Neural cell (in vitro differentiated cells): Measurements from ENCODE around the gene C6orf136.
"Not testable (repeated sequence)": the region's sequence is repeated elsewhere in the genome, so short reads cannot be mapped to it uniquely, and the experiment has no call there.

Source experiments
- EP300 ChIP-seq: fragments of 450-650 bp; conservative IDR thresholded peaks from 2 replicates; pipeline ENCODE4 v1.6.1; 2014; ENCODE audit warnings: antibody characterized with exemption, mild to moderate bottlenecking, moderate library complexity; ENCODE audit not compliant: poor library complexity, severe bottlenecking
- POLR2AphosphoS5 ChIP-seq: IDR thresholded peaks from 2 replicates; pipeline ENCODE4 v1.6.1; 2012
- TF ChIP-seq, protein P1 (sequence below): fragments of 450-650 bp; IDR thresholded peaks from 2 replicates; pipeline ENCODE4 v1.5.1; 2014; ENCODE audit warnings: antibody characterized with exemption, mild to moderate bottlenecking, moderate library complexity; ENCODE audit not compliant: poor library complexity, severe bottlenecking

- TF ChIP-seq EP300, result not testable (repeated sequence)
- TF ChIP-seq, protein P1, sequence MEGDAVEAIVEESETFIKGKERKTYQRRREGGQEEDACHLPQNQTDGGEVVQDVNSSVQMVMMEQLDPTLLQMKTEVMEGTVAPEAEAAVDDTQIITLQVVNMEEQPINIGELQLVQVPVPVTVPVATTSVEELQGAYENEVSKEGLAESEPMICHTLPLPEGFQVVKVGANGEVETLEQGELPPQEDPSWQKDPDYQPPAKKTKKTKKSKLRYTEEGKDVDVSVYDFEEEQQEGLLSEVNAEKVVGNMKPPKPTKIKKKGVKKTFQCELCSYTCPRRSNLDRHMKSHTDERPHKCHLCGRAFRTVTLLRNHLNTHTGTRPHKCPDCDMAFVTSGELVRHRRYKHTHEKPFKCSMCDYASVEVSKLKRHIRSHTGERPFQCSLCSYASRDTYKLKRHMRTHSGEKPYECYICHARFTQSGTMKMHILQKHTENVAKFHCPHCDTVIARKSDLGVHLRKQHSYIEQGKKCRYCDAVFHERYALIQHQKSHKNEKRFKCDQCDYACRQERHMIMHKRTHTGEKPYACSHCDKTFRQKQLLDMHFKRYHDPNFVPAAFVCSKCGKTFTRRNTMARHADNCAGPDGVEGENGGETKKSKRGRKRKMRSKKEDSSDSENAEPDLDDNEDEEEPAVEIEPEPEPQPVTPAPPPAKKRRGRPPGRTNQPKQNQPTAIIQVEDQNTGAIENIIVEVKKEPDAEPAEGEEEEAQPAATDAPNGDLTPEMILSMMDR, result peak; percentile 75
- TF ChIP-seq POLR2AphosphoS5, result peak; percentile 57
Observed at GRCh38 chr6:30597315-30598144, 49.4 kb upstream of the C6orf136 start.
